DMS153 treated with DMSO at 0.1 percent for 48 hours (cell line): ENCODE results near the gene CNTN4.

Source experiments
- DNase-seq: peaks from one replicate; lab custom pipeline; 2025; ENCODE audit not compliant: unreplicated experiment; lab: John Stamatoyannopoulos, UW

CNTN4 gene

DNA sequence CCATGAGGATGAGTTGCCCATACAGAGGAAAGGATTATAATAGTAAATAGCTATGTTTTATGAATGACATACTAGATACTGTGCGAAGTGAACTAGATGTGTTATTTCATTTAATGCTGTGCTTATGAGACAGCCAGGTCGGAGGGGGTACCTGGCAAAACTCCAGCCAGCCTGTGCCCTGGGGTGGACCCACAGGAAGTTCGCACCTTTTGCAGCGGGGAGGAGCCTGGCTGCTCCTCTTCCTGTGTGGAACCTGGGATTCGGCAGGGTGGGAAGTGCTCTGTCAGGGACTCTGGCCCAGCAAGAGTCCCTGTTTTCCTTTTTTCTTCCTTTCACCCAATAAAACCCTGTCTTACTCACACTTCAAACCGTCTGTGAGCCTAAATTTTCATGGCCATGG, 559.3 kb downstream of the CNTN4 start:
- no peak for DNase-seq

DNA sequence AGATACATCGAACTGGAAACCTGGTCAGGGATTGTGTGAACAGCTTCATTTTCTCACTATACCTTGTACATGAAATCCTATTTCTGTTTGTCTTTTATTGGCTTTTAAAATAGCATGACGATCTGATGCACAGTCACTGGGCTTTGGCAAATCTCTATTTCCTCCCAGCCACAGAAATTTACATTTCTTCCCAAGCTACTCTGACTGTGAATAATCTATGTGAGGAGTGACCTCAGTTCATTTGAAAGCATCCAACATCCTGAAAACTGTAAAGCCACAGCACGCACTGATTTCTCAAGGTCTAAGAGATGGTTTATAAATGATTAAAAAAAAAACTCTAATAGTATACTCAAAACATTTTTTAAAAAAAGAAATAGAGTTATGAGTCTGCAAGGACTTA, 561.2 kb downstream of the CNTN4 start:
- DNase-seq = no peak

DNA sequence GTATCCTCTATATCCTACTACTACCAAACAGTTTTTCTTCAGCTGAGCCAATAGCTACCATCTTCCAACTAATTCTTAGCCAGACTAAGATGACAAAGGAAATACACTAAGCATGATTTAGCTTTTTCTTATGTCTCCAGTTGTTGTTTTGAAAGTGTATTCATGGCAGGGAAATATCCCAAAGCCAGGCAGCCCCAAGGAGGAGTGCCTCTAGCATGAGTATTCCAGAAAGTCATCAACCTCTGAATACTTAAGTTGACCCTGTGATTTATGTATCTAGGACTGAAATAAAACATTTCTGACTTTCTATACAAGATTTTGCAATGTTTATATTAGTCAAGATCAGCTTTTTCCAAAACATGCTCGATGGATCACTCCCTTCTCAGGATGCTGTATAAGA, 562.4 kb downstream of the CNTN4 start:
- no peak for DNase-seq

DNA sequence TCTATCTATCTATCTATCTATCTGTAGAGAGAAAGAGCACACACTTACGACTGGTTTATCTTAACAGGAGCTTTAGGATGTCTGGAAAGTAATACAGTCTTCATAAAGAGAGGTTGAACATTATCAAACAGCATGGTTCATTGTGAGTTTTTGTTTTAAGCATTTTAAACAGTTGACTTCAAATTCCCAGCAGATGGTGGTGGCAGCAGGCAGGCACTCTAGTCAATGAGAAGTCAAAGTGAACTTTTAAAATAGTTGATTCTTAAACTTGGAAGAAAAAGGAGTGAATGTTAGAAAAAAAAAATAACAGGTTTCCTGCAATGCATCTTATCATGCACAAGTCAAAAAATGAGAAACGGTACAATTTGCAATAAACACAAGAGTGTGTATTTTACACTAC, 578.8 kb downstream of the CNTN4 start:
- DNase-seq = no peak

DNA sequence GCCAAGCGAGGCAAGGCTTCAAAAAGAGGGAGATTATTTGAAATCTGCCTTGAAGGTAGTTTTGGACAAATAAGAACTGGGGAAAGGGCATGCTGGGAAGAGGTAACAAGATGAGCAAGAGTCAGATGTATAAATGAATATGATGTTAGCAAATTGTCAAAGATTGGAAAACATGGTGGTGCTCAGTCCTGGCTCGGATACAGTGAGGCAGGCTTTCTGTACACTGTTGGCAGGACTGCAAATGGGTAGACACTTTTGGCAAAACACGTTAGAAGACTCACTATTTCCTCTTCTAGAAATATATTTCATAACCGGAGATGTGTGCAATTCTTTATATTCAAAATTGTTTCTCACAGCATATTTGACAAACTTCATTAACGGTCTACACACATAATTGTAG, 581.6 kb downstream of the CNTN4 start:
- DNase-seq = no peak

DNA sequence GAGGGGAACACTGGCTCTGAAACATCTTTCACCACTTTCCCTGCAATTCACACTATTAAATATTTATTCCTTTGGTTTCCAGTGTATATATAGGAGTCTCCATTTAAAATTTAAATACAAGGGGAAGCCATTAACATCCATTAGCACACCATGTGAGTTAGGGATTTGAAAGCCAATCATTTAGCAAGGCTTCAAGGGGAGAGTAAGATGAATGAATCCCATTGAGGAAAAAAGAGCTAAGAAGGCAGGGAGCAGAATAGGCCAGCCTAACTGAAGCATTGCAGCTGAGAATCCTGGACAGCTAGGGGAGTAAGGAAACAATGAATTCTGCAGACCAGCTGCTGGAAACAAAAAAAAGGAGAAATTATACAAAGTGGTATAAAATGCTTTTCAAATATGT, 585.4 kb downstream of the CNTN4 start:
- no peak for DNase-seq

DNA sequence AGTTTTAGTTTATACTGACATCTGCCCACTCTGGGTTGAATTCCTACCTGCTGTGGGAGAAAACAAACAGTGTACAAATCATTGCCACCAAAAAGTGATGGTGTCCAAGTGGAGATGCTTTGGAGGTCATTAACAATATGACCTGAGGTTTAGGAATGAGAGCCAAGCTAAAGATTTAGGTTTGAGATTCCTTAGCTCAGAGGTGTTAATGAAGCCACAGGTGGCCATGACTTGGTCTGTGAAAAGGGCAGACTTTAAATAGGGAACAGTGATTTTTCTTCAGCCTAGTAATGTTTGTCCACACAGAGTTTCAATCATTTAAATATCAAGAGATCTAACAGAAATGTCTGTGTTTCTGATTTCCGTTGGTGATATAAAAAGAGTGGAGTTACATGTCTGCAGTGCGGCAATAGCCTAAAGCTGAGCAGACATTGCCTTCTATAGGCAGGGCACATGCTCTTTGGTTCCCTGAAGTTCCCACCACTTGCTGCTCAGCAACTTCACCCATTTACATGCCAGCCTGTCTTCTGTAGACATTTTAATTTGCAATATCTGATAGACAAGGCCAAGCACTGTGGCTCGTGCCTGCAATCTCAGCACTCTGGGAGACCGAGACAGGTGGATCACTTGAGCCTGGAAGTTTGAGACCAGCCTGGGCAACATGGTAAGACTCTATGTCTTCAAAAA, 588.3 kb downstream of the CNTN4 start:
- no peak for DNase-seq

DNA sequence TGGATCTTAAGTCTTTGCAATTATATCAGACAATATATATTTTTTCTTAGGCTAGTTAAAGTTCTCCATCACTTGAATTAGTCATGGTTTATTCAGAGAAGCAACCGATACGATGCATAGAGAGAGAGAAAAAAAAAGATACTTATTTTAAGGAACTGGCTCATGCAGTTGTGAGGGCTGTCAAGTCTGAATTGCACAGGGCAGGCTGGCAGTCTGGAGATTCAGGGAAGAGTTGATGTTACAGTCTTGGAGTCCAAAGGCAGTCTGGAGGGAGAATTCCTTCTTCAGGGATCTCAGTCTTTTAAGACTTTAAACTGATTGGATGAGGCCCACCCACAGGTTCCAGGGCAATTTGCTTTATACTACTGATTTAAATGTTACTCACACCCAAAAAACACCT, 598.9 kb downstream of the CNTN4 start:
- DNase-seq = no peak

DNA sequence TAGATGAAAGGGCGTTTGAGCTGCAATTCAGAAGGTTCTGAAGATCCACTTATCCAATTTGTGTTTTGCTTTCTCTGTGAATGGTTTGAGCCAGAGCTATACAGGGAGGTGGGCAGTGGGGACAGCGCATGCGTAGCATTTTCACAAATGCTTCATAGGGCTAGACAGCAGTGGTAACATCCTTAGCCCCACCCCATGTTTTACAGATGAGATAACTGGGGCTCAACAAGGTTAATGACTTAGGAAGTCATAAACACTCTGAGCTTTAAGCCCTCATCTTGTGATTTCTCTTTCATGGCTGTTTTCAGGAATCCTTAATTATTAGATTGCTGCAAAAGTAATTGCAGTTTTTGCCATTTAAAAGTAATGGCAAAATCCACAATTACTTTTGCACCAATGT, 602.8 kb downstream of the CNTN4 start:
- no peak for DNase-seq

DNA sequence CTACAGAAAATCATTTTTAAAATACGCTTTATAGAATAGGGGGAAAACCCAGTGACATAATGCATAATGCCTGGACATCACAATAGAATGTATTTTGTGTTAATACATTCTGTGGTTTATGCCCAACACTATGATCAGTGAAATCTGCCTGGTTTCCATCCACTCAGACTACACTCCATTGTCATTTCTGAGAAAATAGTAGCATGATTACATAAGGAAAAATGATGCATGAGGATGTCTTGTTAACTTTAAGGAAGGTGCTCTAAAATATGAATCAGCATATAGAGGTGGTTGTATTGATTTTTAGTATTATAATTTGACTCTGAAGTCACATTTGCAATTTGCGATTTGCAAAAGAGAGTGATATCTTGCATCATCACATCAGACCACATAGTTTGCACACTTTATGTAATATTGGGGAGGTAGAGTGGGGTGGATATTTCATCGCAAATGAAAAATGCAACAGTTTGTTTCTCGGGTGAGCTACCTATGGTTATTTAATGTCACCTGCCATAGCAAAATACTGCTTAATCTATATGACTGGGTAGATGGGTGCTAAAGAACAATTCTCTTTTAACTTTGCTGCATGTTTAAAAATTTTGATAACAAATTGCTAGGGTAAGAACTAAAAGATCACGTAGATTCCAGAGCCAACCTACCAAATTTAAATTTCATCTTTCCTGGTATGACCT, 607.6 kb downstream of the CNTN4 start:
- no peak for DNase-seq

DNA sequence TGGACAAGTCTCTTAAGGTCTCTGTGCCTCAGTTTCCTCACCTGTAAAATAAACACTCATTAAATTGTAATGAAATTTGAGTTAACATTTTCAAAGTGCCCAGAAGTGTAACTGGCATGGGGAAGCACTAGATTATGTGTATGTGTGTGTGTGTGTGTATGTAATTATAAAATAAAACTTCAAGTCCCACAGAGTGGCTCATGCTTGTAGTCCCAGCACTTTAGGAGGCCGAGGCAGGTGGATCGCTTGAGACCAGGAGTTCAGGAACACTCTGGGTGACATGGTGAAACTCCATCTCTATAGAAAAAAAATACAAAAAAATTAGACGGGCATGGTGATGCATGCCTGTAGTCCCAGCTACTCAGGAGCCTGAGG, 608.2 kb downstream of the CNTN4 start:
- no peak for DNase-seq

DNA sequence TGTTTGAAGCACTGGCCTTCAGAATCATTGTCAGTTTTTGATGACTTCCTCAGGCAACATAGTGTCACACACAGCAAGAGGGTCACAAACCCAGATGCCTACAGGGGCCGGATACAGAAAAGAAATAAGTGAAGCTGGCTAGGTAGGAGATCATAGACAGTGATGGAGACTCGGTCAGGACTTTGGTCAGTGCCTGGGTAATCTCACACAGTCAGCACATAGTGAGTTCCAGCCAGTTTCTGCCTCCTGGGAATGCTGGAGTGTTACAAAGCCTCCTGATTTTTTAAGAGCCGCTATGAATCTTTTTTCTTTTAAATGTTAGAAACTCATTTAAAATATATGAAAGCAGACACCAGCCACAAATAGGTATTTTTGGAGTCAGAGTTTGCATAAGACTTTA, 612.4 kb downstream of the CNTN4 start:
- DNase-seq = no peak

DNA sequence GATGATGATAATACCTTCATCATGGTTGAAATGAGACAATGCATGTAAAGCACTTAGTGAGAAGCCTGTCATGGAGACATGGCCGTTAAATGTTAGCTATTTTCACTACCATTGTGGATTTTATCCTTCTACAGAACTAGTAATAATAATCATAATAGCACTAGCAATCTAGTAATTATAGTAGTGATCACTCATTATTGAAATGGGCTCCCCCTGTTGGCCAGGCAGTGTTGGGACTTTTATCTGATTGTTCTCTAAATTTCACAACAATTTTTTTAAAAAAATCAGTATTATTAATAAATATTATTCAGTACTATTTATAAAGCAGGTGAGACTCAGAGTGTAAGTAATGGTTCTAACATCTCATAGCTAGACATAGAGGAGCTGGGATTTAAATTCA, 615.3 kb downstream of the CNTN4 start:
- DNase-seq = no peak

DNA sequence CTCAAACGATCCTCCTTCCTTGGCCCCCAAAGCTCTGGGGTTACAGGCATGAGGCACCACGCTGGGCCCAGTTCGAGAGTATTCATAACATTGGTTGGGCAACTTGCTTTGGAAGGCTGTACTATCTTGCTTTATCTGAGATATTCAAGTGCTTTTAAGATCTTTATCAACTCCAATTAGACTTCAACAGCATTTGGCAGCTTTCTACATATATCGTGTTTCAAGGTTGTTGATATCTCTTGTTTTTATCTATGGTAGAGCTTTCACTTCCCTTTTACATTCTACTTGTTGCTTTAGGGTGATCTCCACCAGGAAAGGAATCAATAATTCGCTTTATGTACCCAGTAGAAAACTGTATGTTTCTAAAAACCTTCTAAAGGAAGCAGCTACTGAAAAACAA, 616.2 kb downstream of the CNTN4 start:
- DNase-seq = peak; percentile 21

DNA sequence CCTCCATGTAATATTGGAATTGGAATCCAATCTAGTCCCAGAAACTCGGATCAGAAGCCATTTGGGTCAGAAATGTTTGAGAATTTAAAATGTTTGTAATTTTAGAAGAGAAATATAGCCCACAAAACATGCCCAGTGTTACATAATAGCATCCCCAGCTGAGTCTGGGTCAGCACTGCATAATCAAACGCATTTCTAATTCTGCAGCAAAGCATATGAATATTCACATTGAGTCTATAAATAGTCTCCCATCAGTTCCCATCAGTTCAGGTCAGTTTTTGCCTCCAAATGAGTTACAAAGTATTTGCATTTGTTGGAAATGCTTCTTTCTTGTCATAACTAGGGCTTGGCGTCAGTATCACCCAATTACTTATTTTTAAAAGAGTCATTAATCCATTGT, 628.4 kb downstream of the CNTN4 start:
- no peak for DNase-seq

DNA sequence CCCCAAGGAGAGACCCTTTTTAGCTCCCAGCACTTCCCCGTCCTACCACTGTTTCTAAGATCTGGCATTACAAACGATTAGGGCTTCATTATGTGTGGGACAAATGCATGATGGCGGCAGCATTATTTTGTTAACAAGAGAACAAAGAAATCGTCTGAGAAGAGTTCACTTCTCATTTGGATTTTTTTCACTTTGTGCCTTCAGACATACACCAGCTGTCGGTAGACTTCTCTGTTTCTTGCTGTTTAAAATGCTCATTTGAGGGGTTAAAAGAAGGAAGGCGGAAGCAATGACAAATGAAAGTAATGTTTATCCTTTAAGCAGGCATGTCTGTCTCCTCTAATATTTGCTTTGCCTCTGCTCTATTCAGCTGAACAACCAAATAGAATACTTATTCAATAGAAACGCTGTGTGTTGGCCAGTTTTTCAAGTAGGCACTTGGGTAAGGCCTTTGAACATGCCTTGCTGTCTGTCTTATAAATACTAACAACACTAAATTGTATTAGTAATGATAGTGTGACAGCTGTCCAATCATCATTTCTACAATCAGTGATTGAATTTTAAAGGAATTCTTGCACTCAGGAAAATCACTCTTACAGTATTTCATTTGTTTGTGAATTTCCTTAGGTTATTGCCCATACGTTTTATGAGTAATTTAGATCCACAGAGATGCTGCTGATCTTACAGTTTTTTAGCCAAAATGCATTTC, 629.1 kb downstream of the CNTN4 start:
- DNase-seq = peak; percentile 52

DNA sequence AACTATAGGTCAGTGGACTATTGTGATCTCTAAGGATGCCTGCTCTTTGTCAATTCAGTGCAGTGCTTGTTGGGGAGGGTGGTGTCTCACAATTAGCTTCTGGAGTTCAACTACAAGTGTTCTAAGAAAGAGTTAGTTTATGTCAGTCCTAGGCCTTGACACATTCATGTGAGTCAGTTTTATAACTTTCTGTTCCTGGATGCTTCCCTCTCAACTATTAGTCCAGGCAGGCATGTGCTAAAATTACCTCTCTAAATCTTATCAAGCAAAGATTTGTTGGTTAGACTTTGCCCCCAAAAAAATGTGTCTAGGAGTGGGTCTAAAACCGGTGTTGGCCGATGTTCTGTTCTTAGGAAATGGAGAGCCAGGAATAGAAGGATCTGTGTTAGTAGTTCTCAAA, 633.2 kb downstream of the CNTN4 start:
- DNase-seq = no peak

DNA sequence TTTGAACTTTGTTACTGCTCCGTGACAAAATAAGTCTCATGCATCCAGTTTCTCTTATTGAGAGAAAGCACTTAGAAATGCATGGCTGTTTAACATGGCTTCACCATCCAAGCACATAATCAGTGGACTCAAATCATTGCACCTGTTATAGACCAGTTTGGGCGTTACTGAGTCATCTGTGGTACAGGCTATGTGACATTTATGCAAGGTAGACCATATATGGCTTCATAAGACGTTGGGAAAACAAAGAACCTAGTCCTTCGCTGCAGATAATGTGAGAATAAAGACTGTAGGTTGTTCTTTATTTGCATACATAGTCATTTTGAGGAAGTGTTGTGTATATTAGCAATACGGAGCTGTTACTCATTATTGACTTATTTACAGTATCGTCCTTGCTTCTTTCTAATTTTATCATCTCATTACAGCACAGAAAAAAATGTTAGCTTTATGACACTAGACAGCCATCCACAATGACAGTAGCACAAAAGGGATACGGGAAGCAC, 636.8 kb downstream of the CNTN4 start:
- DNase-seq = no peak

DNA sequence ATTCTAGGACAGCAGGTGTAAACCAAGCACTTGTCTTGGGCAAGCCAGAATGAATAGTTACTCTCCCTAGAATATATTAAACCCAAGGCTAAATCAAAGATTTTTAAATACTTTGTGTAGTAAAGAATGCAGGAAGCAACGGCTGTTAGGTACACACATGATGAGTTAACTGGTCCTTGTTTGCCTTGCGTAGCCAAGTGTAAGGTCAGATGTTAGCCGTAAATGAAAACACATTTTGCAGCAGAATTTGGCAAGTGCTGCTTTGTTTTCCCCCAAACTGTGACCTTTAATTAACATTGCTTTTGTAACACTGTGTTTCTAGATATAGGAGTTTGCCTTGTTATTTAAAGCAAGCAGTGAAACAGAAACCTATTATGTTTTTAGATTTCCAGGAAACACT, 642.9 kb downstream of the CNTN4 start:
- DNase-seq = no peak

DNA sequence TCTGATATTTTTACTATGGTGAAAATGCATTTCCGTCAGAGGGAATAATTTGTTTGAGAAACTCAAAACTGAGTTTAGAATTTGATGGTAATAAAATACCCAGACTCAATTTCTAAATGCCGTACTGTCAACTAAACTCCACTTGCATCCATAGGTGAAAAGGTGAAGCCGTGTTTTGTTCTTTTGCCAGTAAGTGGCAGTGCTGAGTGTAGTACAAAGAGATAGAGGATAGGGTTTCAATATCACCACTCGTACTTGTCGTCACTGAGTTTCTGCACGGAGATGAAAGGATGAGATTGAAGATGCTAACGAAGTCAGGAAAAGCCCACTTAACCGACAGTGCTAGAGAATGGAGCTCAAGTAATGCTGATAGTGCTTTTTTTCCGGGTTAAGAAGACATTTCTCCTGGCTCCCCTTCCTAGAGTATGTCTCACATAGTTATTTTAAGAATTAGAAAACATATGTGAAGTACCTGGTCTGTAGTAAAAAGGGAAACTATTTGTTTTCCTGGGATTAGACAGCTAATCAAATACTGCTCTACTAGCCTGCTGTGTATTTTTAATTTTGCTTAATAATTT, 666.4 kb downstream of the CNTN4 start:
- peak; percentile 37 for DNase-seq

DNA sequence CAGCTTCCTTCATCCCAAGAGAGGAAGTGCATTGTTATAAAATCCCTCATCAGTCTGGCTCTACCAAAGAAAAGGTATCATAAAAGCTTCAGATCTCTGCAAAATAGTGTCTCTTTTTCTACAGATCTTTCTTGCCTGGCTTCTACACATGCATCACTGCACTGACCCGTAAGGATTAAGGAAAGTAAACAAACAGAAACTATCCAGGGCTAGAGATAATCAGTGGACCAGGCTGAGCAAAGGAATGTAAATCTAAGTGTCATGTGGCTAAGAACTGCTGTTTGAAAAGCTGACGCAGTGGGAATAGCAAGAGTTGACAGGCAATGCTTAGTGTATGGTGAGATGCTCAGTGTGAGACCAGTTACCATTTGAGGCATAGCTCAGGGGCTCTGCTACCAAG, 671.8 kb downstream of the CNTN4 start:
- DNase-seq = no peak

DNA sequence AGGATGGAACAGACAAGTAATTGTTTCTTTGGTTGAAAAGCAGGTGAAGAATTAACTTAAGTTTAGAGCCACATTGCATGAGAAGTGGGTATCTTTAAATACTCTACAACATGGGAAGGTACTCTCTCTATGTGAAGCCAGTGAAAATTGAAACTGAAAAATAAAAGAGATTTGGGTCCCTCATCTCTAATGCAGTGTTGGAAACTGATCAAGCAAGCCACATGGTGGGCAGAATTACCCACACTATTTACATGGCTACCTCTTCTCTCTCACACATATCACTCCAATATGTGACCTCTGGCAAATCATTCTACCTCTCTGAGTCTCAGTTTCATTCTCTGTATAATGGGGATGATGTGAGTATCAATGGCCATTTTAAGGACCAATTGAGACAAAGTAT, 672.5 kb downstream of the CNTN4 start:
- DNase-seq = no peak
